Liver (tissue), 3 donors: ENCODE measurements around the gene GALK1.

Source experiments
- CTCF ChIP-seq: fragments of 150-350 bp; IDR thresholded peaks from 2 replicates; pipeline ENCODE4 v1.5.1; 2017; ENCODE audit warnings: improper control_type of control experiment, low read depth, low read length; ENCODE audit not compliant: missing input control
- FOXA1 ChIP-seq: IDR thresholded peaks from 2 replicates; pipeline ENCODE4 v1.6.1; 2016; ENCODE audit warnings: antibody characterized with exemption
- JUND ChIP-seq, 2 donors: IDR thresholded peaks; 2 replicates each; pipeline ENCODE4 v1.6.1; 2016; ENCODE audit warnings: antibody characterized with exemption in 2 of 2
- MAX ChIP-seq: IDR thresholded peaks from 2 replicates; pipeline ENCODE4 v1.6.1; 2016; ENCODE audit warnings: antibody characterized with exemption
- RAD21 ChIP-seq, 2 donors: IDR thresholded peaks; 2 replicates each; pipeline ENCODE4 v1.6.1; 2016; ENCODE audit warnings: antibody characterized with exemption in 2 of 2, mild to moderate bottlenecking in 2 of 2
- SP1 ChIP-seq: IDR thresholded peaks from 2 replicates; pipeline ENCODE4 v1.6.1; 2018; ENCODE audit warnings: antibody characterized with exemption, mild to moderate bottlenecking
- YY1 ChIP-seq: IDR thresholded peaks from 2 replicates; pipeline ENCODE4 v1.6.1; 2016; ENCODE audit warnings: antibody characterized with exemption, mild to moderate bottlenecking
- ZBTB33 ChIP-seq: IDR thresholded peaks from 2 replicates; pipeline ENCODE4 v1.6.1; 2016; ENCODE audit warnings: antibody characterized with exemption
- donor health status: healthy.
- donor health status: healthy.

GRCh38 chr17:75757086-75757681 is 7.8 kb downstream of the GALK1 start:
- TF ChIP-seq CTCF (no peak), RAD21 (IDR thresholded peaks at IDR 0.05) (no peak), JUND (IDR thresholded peaks at IDR 0.05) (no peak), ZBTB33 (no peak), YY1 (no peak), MAX (no peak), SP1 (no peak), FOXA1 (no peak)
